ENCODE measurements around the gene BMPR1B.

- TF ChIP-seq CTCF (IDR thresholded peaks at IDR 0.05; ENCODE audit: insufficient read depth, low read length) (no peak), GABPA (IDR thresholded peaks at IDR 0.05; ENCODE audit: low read depth) (no peak), POLR2AphosphoS5 (IDR thresholded peaks at IDR 0.05; ENCODE audit: low read depth) (no peak), REST (IDR thresholded peaks at IDR 0.05; ENCODE audit: insufficient replicate concordance, low read depth) (no peak), SPI1 (IDR thresholded peaks at IDR 0.05; ENCODE audit: borderline replicate concordance, low read depth) (no peak)
These were observed 400.9 kb downstream of the BMPR1B start for GRCh38 chr4:95158626-95159025.

Data from HL-60 (cell line).